ENCODE results near the gene ITSN1.

Gene ITSN1

DNA sequence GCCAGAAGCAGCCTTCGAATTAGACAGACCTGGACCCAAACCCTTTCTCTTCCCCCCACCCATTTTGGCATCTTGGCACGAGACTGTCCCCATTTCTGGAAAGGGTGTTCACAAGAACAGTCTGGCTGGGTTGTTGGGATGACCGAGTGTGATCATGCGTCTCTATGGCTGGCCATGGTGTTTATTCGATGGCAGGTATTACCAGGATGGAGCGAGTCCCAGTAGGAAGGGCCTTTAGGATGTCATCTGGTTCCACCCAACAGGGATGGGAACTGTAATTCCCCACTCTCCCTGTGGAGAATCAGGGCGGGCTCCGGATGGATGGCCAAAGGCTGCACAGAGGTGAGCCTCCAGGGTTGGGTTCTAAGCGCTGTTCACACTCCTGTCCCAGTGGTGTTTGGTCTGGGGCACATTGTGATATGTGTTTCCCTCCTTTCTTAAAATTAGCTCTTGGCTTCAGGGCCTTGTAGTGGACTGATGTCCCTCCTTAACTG is 306.7 kb downstream of the ITSN1 start:
- peaks cover 7 to 8% of the 10 kb centered on the region in 2 experiments for H3K4me1 ChIP-seq (ENCODE audit: control insufficient read depth in 1 of 2, insufficient read depth in 1 of 2, low read depth in 1 of 2, low read length in 1 of 2)
- no peaks in the 10 kb centered on the region for H3K27me3 ChIP-seq
- TF ChIP-seq, protein P1, sequence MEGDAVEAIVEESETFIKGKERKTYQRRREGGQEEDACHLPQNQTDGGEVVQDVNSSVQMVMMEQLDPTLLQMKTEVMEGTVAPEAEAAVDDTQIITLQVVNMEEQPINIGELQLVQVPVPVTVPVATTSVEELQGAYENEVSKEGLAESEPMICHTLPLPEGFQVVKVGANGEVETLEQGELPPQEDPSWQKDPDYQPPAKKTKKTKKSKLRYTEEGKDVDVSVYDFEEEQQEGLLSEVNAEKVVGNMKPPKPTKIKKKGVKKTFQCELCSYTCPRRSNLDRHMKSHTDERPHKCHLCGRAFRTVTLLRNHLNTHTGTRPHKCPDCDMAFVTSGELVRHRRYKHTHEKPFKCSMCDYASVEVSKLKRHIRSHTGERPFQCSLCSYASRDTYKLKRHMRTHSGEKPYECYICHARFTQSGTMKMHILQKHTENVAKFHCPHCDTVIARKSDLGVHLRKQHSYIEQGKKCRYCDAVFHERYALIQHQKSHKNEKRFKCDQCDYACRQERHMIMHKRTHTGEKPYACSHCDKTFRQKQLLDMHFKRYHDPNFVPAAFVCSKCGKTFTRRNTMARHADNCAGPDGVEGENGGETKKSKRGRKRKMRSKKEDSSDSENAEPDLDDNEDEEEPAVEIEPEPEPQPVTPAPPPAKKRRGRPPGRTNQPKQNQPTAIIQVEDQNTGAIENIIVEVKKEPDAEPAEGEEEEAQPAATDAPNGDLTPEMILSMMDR (IDR thresholded peaks at IDR 0.05), result no peak
- no peak overlapping the region for H3K4me3 ChIP-seq (ENCODE audit: low read depth in 1 of 2, low read length in 1 of 2)
- H3K36me3 ChIP-seq, result no peaks in the 10 kb centered on the region
- no peak overlapping the region for H3K27ac ChIP-seq
- H3K9me3 ChIP-seq, result no peaks in the 10 kb centered on the region
